ENCODE results near the gene PHF1. TPM values are rescaled to one million over a fixed set of nuclear protein-coding genes. Genes with fewer than 3 reads are reported as not detected.

PHF1 gene
- polyA plus RNA-seq, 4 donors, result 71.7 to 80.5 (median 73.3) TPM

GRCh38 chr6:33453393-33454008 lies 42.7 kb downstream of the PHF1 start:
- no peak for DNase-seq (ENCODE audit: low read depth in 4 of 4, low spot score in 3 of 4)

- peak; percentile 88 to 90 (median 89) for DNase-seq (ENCODE audit: low read depth in 4 of 4, low spot score in 3 of 4)
These were observed 43.5 kb downstream of the PHF1 start, which contains the start of gene ZBTB9 for GRCh38 chr6:33454009-33454946. ZBTB9 (plus strand) TSS chr6:33454576; CDS start chr6:33455101, 525 bp downstream.

- no peak for DNase-seq (ENCODE audit: low read depth in 4 of 4, low spot score in 3 of 4)
These were observed 44.2 kb downstream of the PHF1 start for GRCh38 chr6:33455051-33455450.

- DNase-seq (ENCODE audit: low read depth in 4 of 4, low spot score in 3 of 4), result no peak
These were observed 45.3 kb downstream of the PHF1 start for GRCh38 chr6:33456156-33456555.

- no peak for DNase-seq (ENCODE audit: low read depth in 4 of 4, low spot score in 3 of 4)
These were observed 47.9 kb downstream of the PHF1 start for GRCh38 chr6:33458676-33459075.

GRCh38 chr6:33459226-33459625 lies 48.4 kb downstream of the PHF1 start:
- no peak for DNase-seq (ENCODE audit: low read depth in 4 of 4, low spot score in 3 of 4)

Other genes starting within 250 kb of the PHF1 start
- 1 to 10 TPM; 4.7 to 5.6 (median 5.4) TPM for gene COL11A2, start 218.5 kb upstream of the PHF1 start, polyA plus RNA-seq (ENCODE audit: insufficient read length in 4 of 4)
- gene RXRB, start 210.3 kb upstream of the PHF1 start, polyA plus RNA-seq (ENCODE audit: insufficient read length in 4 of 4), result 10 to 100 TPM; 53.7 to 56.5 (median 54.3) TPM
- 100 to 1,000 TPM; 102 to 118 (median 105) TPM for gene SLC39A7, start 210.1 kb upstream of the PHF1 start, polyA plus RNA-seq (ENCODE audit: insufficient read length in 4 of 4)
- gene HSD17B8, start 206.4 kb upstream of the PHF1 start, polyA plus RNA-seq (ENCODE audit: insufficient read length in 4 of 4), result 10 to 100 TPM; 20.5 to 35.1 (median 26.7) TPM
- 10 to 100 TPM; 51.5 to 64.6 (median 56.8) TPM for gene RING1, start 202.5 kb upstream of the PHF1 start, polyA plus RNA-seq (ENCODE audit: insufficient read length in 4 of 4)
- 10 to 100 TPM; 64.3 to 81.7 (median 70.6) TPM for gene VPS52, start 139.1 kb upstream of the PHF1 start, polyA plus RNA-seq (ENCODE audit: insufficient read length in 4 of 4)
- gene RPS18, start 138.9 kb upstream of the PHF1 start, polyA plus RNA-seq (ENCODE audit: insufficient read length in 4 of 4), result 1,000 to 10,000 TPM; 2,953 to 3,403 (median 3,031) TPM
- 1 to 10 TPM; 4.2 to 5.8 (median 4.6) TPM for gene B3GALT4, start 133.9 kb upstream of the PHF1 start, polyA plus RNA-seq (ENCODE audit: insufficient read length in 4 of 4)
- gene WDR46, start 121.8 kb upstream of the PHF1 start, polyA plus RNA-seq (ENCODE audit: insufficient read length in 4 of 4), result 10 to 100 TPM; 59.9 to 72.6 (median 62.5) TPM
- 10 to 100 TPM; 64.2 to 78.3 (median 73.5) TPM for gene PFDN6, start 121.4 kb upstream of the PHF1 start, polyA plus RNA-seq (ENCODE audit: insufficient read length in 4 of 4)
- 100 to 1,000 TPM in 3 of 4 donors, 10 to 100 TPM in 1; 98.4 to 122 (median 109) TPM for gene RGL2, start 112.1 kb upstream of the PHF1 start, polyA plus RNA-seq (ENCODE audit: insufficient read length in 4 of 4)
- gene TAPBP, start 96.9 kb upstream of the PHF1 start, polyA plus RNA-seq (ENCODE audit: insufficient read length in 4 of 4), result 10 to 100 TPM; 31.8 to 43.1 (median 36.2) TPM
- gene ZBTB22, start 93.3 kb upstream of the PHF1 start, polyA plus RNA-seq (ENCODE audit: insufficient read length in 4 of 4), result 10 to 100 TPM; 23.9 to 26.2 (median 25.2) TPM
- 10 to 100 TPM; 52.3 to 58.4 (median 57.6) TPM for gene DAXX, start 88.1 kb upstream of the PHF1 start, polyA plus RNA-seq (ENCODE audit: insufficient read length in 4 of 4)
- 10 to 100 TPM; 35.4 to 39.6 (median 38.3) TPM for gene KIFC1, start 19.2 kb upstream of the PHF1 start, polyA plus RNA-seq (ENCODE audit: insufficient read length in 4 of 4)
- 100 to 1,000 TPM; 218 to 278 (median 226) TPM for gene CUTA, start 7.1 kb downstream of the PHF1 start, polyA plus RNA-seq (ENCODE audit: insufficient read length in 4 of 4)
- 10 to 100 TPM; 25.8 to 33.9 (median 30.6) TPM for gene SYNGAP1, start 9.1 kb downstream of the PHF1 start, polyA plus RNA-seq (ENCODE audit: insufficient read length in 4 of 4)
- gene ZBTB9, start 43.6 kb downstream of the PHF1 start, polyA plus RNA-seq (ENCODE audit: insufficient read length in 4 of 4), result 10 to 100 TPM; 15.3 to 18.0 (median 16.2) TPM
- gene BAK1, start 169.3 kb downstream of the PHF1 start, polyA plus RNA-seq (ENCODE audit: insufficient read length in 4 of 4), result 10 to 100 TPM; 23.0 to 25.7 (median 24.2) TPM
- 1 to 10 TPM; 7.5 to 9.2 (median 8.7) TPM for gene ITPR3, start 210.3 kb downstream of the PHF1 start, polyA plus RNA-seq (ENCODE audit: insufficient read length in 4 of 4)

Data from right renal pelvis (tissue), 4 donors.